Endometrial microvascular endothelial cells (primary cell): ENCODE measurements around the gene DLGAP3. TPM values are rescaled to one million over a fixed set of nuclear protein-coding genes. Genes with fewer than 3 reads are reported as not detected.
"Not testable (repeated sequence)": the region's sequence is repeated elsewhere in the genome, so short reads cannot be mapped to it uniquely, and the experiment has no call there.

Experiments used
- in situ Hi-C: cut with HindIII; loops from 2 replicates; pipeline ENCODE4 v1.10.0; 2017; ENCODE audit warnings: low sequenced_read_pairs, low pct_unique_long_range_greater_than_20kb; ENCODE audit errors: inconsistent ontology term
- total RNA-seq: library from RNA; depleted of rRNA; stranded (reverse); fragments of >200 nt; gene quantifications from one replicate; pipeline ENCODE4 v1.2.3, GENCODE V29; 2015; ENCODE audit errors: inconsistent ontology term

DLGAP3 gene
- total RNA-seq = not detected

- in situ Hi-C loops = no loop called here
Observed at GRCh38 chr1:34929497-34929852, at the start of gene DLGAP3. Gene DLGAP3 (minus strand): TSS chr1:34929650. CDS start chr1:34905383, 24,267 bp downstream.

GRCh38 chr1:34978921-34979320 lies 49.5 kb upstream of the DLGAP3 start:
- in situ Hi-C loops = no loop called here

GRCh38 chr1:34977858-34978257 lies 48.4 kb upstream of the DLGAP3 start:
- in situ Hi-C loops = no loop called here

GRCh38 chr1:34977210-34977471 lies 47.7 kb upstream of the DLGAP3 start:
- in situ Hi-C loops = no loop called here

GRCh38 chr1:34976384-34977209 lies 47.1 kb upstream of the DLGAP3 start:
- in situ Hi-C loops = no loop called here

GRCh38 chr1:34975771-34976170 lies 46.3 kb upstream of the DLGAP3 start:
- in situ Hi-C loops = no loop called here

GRCh38 chr1:34975338-34975737 lies 45.9 kb upstream of the DLGAP3 start:
- in situ Hi-C loops = no loop called here

- in situ Hi-C loops = no loop called here
Observed at GRCh38 chr1:34974626-34975025, 45.2 kb upstream of the DLGAP3 start.

- in situ Hi-C loops = no loop called here
Observed at GRCh38 chr1:34973326-34973725, 43.9 kb upstream of the DLGAP3 start.

GRCh38 chr1:34970829-34971228 lies 41.4 kb upstream of the DLGAP3 start:
- in situ Hi-C loops = no loop called here

GRCh38 chr1:34970220-34970735 lies 40.8 kb upstream of the DLGAP3 start:
- in situ Hi-C loops = no loop called here

- in situ Hi-C loops = not testable (repeated sequence)
Observed at GRCh38 chr1:34968297-34968696, 38.8 kb upstream of the DLGAP3 start.

GRCh38 chr1:34967672-34968071 lies 38.2 kb upstream of the DLGAP3 start:
- in situ Hi-C loops = not testable (repeated sequence)

- in situ Hi-C loops = no loop called here
Observed at GRCh38 chr1:34965597-34965996, 36.1 kb upstream of the DLGAP3 start.

GRCh38 chr1:34950428-34950827 lies 21.0 kb upstream of the DLGAP3 start:
- in situ Hi-C loops = no loop called here

GRCh38 chr1:34948739-34949138 lies 19.3 kb upstream of the DLGAP3 start:
- in situ Hi-C loops = not testable (repeated sequence)

- in situ Hi-C loops = not testable (repeated sequence)
Observed at GRCh38 chr1:34947641-34948314, 18.3 kb upstream of the DLGAP3 start.

- in situ Hi-C loops = no loop called here
Observed at GRCh38 chr1:34946211-34946610, 16.8 kb upstream of the DLGAP3 start.

- in situ Hi-C loops = not testable (repeated sequence)
Observed at GRCh38 chr1:34941798-34942197, 12.3 kb upstream of the DLGAP3 start.

- in situ Hi-C loops = no loop called here
Observed at GRCh38 chr1:34930702-34931071, 1.2 kb upstream of the DLGAP3 start.
